Activated CD4-positive, CD25-positive, alpha-beta regulatory T cell treated with anti-CD3 and anti-CD28 coated beads, Interleukin-2, amount 50 U/mL, for 24 hours (primary cell): Measurements from ENCODE around the gene INTS11.
"Not testable (repeated sequence)": the region's sequence is repeated elsewhere in the genome, so short reads cannot be mapped to it uniquely, and the experiment has no call there.

Experiments
- ATAC-seq, 2 donors: fragments of 150-1000 bp; cut with Tn5 transposase; one replicate each; pipeline ENCODE4 v1.10.0; 2021; ENCODE audit warnings: mild to moderate bottlenecking in 1 of 2, moderate library complexity in 1 of 2

Gene INTS11

DNA sequence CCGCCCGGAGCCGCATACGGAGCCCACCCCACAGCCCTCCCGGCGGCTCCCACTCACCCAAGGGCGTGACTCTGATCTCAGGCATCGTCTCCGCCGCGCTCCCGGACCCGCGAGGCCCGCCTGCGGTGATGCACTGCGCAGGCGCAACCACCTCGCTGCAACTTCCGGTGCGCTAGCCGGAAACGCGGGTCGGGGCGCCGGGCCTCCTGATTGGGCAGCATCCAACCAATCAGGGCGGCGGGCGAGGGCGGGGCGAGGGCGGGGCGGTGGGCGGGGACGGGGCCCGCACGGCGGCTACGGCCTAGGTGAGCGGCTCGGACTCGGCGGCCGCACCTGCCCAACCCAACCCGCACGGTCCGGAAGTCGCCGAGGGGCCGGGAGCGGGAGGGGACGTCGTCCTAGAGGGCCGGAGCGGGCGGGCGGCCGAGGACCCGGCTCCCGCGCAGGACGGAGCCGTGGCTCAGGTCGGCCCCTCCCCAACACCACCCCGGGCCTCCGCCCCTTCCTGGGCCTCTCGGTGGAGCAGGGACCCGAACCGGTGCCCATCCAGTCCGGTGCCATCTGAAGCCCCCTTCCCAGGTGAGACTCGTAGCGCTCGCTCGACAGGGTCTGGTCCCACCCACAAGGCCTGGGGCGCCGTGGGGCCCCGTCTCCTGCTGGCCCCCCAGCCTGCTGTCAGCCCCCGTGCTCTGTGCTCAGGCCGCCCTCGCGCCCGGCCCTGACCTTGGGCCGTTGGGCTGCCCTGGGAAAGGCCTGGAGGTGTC lies at the start of gene INTS11, which contains the start of gene CPTP:
INTS11 (minus strand) TSS at position 137 of the 764 bp plus-strand sequence; CDS start at position 85, 52 bp downstream.
CPTP (plus strand) TSS at position 279 of the 764 bp plus-strand sequence. CDS start 2,109 bp downstream, outside the sequence.
- ATAC-seq = peak; percentile 85 to 89

DNA sequence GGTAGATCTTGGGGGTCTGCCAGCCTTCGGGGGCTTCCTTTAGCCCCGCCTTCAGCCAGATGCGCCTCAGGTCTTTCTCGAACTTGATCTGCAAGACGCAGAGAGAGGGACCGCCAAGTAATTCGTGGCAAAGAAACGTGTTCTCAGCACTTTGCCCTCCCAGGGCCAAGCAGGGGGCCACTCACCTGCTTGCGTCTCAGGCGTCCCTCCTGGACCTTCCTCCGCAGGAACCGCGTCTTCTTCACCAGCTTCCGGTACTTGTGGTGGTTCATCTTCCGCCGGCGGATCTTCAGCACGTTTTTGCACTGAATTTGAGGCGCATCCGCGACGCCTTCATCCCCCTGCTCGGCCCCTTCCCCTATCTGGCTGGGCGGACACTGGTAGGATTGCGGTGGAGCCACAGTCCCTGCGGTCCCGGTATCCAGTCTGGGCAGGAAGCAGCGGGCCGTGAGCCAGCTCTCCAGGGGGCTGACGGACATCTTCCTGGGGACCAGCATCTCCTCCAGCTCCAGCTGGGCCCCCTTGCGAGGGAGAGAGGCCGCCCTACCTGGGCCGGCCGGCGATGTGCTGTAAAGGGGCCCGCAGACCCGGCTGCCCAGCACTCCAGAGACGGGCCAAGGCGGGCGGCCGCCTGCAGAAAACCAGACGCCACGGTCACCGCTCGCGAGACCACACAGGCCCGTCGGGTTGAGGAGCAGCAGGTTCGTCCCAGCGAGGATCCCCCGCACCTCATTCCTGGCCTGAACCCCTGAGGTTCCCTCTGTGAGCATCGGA lies 49.5 kb upstream of the INTS11 start:
- ATAC-seq = no peak

DNA sequence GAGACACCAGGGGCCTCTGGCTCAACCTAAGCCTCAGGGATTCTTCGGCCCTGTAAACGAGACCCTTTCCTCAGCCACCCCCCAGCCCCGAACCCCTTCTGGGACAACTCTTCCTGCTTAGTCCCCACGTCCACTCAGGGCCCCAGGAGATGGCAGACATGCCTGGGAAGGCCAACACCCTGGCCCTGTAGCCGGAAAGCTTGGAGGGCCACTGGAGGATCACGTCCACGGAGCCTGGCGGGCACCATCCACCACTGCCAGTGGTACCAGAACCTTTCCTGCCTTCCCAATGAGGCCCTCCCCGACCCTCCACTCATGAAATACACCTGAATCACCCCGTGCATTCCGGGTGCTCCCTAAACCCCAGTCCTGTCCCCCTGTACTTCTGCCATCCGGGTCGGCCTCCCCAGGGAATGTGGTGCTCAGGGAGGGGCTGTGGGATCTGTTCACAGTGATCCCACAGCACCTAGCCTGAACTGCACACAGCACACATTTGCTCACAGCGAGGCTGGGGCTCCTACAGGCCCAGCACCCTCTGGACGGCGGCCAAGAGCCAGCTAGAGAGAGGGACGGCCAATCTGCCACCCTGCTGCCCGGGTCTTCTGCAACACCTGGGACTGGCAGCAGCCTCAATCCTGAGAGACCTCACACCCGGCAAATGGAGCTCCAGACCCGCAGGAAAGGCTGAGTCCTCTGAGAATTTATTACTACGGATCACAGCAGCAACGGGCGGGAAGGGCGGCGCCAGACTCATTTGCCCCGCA lies 48.8 kb upstream of the INTS11 start:
- ATAC-seq = no peak

DNA sequence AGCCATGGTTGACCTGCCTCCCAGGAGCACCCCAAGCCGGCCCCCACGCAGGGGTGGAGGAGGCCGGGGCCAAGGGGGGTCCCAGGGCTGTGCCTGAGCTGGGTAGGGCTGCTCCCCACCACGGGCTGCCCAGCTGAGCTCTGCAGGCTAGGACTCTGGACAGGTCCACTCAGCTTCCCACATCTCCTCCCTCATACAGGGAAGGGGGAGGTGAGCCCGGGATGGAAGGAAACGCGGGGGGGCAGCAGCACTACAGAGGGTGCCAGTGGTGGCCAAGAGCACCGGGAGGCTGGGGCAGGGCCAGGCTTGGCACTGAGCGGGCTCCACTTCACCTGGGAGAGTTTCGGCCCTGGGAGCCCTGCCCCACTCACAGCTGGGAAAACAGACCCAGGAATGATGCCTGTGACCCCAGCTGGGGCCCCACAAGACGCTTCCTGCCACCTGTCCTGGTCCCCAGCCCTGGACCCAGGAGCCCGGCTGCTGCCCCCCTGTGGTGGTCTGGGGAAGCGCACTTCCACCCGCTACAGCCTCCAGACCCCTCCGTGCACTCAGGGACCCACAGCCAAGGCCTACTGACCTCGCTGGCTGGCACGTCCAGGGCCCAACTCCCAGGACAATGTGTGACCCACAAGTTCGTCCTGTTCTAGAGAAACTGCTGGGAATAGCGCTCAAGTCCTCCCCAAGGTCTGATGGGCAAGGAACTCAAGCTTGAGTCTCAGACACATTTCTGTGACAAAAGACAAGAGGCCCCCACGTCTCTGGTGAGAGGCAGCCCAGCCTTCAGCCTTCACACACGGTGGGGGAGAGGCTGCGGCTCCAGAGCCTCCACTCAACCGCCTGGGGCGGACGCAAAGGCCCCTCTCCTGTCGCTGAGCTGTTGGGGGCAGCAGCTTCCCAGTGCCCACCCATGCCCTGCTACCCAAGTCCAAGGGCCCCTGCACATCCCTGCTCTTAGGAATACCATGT lies 47.6 kb upstream of the INTS11 start:
- peak in 1 of 2 donors; percentile 8 for ATAC-seq

DNA sequence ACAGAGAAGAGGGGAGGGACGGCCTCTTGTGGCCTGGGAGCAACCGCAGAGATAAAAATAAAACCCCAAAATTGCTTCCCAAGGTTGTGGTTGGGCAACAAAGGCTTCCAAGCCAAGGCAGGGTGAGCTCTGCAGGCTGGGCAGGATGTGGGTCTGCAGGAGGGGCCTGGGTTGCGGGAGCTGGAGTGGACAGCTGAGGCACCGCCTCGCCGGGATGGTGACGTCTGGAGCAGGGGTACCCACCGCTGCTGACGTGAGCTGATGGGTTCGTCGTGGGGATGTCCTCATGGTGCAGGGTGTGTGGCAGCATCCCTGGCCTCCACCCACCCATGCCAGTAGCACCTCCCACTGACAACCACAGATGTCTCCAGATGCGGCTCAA lies 46.9 kb upstream of the INTS11 start:
- ATAC-seq = no peak

DNA sequence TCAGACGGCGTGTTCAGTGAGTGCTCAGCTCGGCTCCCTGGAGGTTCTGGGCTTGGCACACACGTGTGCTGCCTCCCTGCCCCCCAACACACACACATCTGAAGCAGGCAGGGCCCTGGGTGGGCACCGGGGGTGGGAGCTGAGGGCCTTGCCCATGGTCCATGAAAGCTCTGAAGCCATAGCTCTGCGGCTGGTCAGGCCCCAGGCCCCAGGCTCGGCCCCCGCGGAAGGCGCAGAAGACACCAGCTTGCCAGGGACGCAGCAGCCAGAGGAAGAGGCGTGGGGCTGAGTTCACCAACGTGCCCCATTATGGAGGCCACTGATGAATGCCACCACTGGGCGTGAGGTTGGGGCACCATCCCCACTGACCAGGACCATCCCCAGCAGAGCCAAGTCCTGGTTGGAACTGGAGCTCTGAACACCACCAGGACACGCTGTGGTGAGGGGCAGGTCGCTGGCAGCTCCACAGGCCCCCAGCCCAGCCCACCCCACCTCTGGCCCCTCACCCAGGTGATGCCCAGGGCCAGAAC lies 46.4 kb upstream of the INTS11 start:
- no peak for ATAC-seq

DNA sequence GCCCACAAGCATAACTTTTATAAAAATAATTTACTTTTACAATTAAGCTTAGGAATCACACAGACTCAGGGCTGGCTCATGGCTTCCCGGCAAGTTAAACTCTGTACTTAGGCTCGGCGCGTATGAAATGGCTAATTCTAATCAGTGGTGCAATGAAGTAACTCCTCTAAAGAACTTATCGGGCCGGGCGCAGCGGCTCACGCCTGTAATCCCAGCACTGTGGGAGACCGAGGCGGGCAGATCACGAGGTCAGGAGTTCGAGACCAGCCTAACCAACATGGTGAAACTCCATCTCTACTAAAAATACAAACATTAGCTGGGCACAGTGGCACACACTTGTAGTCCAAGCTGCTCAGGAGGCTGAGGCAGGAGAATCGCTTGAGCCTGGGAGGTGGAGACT lies 45.6 kb upstream of the INTS11 start:
- ATAC-seq = not testable (repeated sequence)

DNA sequence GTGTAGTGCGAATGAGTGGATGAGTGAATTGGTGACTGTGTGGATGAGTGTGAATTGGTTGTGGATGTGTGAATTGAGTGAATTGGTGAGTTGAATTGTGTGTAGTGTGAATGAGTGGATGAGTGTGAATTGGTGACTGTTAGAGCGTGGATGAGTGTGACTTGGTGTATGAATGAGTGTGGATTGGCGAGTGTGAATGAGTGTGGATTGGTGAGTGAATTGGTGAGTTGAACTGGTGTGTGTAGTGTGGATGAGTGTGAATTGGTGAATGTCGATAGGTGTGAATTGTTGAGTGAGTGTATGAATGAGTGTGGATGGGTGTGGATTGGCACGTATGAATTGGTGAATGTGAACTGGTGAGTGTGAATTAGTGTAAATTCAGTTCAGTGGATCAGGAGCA lies 42.9 kb upstream of the INTS11 start:
- ATAC-seq = no peak

DNA sequence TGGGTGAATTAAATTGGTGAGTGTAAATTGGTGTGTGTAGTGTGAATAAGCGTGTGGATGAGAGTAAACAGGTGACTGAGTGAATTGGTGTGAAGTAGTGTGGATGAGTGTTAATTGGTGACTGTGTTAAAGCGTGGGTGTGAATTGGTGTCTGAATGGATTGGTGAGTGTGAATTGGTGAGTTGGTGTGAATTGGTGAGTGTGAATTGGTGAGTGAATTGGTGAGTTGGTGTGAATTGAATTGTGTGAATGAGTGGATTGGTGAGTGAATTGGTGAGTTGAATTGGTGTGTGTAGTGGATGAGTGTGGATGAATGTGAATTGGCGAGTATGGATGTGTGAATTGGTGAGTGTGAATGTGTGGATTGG lies 42.2 kb upstream of the INTS11 start:
- ATAC-seq = no peak

DNA sequence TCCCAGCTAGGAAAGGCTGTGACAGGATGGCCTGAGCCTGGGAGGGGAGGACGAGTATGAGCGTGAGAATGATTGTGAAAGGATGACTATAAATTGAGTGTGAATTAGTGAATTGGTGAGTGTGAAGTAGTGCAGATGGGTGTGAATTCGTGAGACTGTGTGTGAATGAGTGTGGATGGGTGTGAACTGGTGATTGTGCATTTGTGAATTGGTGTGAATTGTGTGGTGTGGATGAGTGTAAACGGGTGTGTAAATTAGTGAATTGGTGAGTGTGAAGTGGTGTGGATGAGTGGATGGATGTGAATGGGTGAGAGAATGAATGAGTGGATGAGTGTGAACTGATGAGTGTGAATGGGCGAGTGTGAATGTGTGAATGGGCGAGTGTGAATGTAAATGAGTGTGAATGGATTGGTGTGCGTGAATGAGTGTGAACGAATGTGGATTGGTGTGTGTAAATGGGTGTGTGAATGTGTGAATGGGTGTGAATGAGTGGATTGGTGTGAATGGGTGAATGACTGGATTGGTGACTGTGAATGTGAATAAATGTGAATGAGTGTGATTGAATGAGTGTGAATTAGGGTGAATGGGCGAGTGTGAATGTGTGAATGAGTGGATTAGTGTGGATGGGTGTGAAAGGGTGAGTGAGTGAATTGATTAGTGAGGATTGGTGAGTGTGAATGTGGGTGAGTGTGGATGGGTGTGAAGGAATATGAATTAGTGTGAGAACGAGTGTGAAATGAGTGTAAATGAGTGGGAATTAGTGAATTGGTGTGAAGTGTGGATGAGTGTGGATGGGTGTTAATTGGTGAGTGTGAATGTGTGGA lies 41.6 kb upstream of the INTS11 start:
- ATAC-seq = no peak

DNA sequence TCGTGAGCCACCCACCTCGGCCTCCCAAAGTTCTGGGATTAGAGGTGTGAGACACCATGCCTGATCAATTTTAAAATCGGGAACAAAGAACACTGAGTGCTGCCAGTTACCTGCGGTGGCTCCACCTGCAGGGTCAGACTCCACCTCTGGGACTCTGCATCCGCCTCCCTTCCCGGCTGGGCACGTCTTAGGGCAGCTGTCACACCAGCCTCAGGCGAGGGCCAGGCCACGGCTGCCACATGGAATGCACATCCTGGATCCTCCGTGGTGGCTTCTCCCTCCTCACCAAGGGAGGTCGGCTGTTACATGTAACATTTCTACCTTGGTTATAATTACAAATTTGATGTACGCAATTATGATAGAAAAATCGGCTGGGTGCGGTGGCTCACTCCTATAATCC lies 39.8 kb upstream of the INTS11 start:
- no peak for ATAC-seq

DNA sequence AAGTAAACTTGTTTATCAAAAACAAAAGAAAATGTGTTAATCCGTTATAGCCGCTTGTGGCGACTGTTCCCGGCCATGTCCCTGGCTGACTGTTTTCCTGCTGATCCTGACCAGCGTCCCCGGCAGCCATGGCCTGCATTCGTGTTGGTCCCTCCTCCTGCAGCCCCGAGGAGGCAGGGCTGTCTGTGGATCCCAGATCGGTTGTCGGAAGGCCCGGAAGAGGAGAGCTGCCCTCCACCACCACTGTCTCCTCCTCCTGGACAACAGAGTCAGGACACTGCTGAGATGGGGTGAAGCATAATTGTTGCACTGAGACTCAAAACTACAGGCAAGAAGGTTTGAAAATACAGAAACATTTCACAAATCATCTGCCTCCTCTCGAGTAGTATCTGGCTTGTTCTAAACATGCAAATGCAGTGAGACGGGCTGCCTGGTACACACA lies 37.5 kb upstream of the INTS11 start:
- ATAC-seq = no peak

DNA sequence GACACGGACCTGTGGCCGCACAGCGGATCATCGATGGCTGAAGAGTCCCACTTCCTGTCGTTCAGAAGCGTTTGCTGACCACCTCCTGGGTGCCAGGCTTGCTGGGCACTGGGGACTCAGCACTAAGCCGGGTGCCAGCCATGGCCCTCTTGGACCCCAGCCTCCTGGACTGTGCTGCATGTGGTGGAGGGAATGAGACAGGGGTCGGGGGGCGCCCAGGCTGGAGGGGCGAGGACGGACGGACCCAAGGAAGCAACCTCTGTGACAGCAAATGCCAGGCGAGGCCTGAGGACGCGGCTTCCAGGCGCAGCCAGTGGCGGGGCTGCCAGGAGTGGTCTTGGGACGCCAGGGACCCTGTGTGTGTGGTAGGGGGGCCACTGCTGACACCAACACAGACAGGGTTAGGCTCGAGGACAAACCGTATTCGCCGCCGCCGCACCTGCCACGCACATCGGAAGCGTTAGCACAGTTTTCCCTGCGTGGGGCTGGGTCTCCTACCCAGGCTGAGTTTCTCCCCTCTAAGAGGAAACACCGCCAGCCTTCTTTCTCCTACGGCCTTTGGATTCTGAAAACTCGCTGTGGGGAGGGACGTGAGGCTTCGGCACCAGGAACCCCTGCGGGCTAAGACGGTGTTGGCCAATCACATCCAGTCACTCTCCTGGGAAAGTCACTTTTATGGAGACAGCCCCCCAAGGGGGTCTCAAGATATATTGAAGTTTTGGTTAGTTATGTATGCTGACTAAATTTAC lies 36.9 kb upstream of the INTS11 start:
- no peak for ATAC-seq

DNA sequence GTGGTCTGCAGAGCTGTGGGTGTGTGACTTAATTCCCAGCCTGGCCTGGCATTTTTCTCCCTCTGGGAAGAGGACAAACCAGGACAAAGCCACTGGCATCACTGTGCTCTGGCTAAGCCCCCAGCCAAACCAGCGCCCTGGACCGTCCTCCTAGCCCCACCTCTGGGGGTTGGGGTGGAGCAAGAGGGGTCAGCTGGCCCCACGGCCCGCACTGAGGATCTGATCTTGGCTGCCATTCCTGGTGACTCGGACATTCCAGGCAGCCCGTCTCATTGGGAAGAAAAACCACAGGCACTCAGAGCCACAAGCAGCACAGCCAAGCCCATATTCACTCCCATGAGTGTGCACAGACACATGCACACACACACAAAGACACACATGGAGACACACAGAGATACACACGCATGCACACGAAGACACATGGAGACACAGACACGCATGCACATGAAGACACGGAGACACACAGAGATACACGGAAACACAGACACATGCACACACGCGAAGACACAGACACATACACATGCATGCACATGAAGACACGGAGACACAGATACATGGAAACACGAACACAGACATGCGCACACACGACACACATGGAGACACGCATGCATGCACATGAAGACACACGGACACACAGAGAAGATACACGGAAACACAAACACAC lies 36.2 kb upstream of the INTS11 start:
- ATAC-seq = no peak

DNA sequence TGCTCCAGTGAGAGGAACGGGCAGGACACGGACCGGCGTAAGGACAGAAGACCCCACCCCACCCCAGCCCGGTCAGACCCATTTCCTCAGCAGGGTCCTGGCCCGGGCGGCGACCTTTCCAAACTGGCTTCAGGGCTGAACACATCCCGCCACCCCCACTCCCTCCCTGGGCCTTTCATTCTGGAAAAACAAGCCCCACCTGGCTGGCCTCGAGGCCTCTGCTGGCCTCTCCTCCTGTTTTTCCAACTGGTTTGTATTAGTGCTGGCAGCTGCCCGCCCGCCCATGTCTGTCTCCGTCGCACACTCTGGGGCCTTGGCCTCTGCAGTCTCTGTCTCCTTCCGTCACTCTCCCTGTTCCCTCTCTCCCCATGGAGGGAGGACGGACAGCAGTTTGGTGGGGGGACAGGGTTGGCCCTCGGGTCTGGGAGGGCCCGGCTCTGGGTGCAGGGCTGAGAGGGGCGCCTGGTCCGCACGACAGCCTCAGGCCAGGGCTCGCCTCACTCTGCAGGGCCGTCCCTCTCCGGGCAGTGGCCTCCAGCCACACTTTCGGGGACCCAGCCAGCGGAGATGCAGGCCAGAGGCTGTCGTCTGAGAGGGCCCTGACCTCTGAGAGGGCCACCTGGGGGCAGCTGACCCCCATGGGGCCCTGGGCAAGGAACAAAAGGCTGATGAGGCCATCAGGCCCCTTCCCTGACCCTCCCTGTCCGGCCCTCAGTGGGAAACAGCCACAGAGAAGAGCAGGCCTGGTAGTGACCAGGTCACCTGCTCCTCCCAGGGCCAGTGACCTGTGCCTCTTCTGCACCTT lies 35.4 kb upstream of the INTS11 start:
- ATAC-seq = no peak

DNA sequence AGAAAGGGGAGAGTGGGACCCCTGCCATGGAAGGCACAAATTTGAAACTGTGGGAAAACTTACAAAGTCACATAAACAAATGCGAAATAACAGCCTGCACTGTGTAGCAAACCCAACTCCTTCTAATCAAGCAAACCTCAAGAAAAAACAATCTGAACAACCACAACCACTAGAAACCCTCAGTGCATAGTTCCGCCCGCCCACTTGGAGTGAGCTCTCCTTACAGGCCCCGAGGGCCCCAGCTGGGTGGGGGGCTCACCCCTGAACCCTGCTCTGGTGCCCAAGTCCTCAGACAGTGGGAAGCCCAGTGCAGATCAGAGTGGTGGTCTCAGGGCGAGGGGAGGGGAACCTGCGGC lies 34.8 kb upstream of the INTS11 start:
- no peak for ATAC-seq

DNA sequence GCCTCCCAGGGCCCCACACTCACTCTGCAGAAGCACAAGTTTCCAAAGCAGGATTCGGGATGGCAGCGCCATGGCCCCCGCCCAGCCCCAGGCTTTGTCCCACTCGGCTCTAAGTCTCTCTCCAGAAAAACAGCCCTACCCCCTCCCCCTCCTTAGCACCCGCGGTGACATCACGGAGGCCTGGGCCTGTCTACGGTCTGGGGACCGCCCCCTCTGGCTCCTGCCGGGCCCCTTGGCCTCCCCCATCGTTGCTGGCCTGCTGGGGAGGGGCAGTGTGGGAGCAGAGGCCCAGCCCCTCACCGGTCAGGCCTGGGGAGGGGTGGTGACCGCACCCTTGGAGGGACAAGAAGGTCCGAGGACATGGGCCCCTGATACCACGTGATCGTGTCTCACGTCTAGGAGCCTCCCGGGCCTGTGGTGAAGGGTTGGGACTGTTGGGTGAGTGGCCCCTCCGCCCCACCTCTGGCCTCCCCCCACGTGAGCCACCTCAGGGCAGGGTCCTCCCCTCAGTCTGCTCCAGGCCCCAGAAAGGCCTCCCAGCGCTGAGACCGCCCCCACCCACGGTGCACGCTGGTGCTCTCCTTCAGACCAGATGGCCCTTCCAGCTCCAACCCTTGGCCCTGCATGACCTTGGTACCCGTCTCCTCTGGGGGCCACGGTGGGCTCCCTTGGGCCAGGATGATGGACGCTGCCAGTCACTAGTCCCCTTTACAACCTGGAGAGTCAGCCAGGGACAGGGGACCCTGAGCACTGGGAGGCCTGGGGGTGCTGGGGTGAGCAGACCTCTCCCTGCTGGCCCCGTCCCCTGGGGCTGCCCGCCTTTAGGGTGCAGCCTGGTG lies 34.2 kb upstream of the INTS11 start, which contains the start of gene MXRA8:
MXRA8 (minus strand) TSS at position 123 of the 839 bp plus-strand sequence; CDS start at position 72, 51 bp downstream.
- no peak for ATAC-seq
